MV-4-11 (cell line): Measurements from ENCODE around the gene ME2.
"Not testable (repeated sequence)": the region's sequence is repeated elsewhere in the genome, so short reads cannot be mapped to it uniquely, and the experiment has no call there.

Experiments
- DNase-seq: peaks from one replicate; lab custom pipeline; 2025; lab: John Stamatoyannopoulos, UW

Gene ME2

GRCh38 chr18:50878345-50879301, at the start of gene ME2:
Gene ME2 (plus strand): TSS chr18:50879118. CDS start chr18:50895821, 16,703 bp downstream.
- DNase-seq = peak; percentile 92

DNA sequence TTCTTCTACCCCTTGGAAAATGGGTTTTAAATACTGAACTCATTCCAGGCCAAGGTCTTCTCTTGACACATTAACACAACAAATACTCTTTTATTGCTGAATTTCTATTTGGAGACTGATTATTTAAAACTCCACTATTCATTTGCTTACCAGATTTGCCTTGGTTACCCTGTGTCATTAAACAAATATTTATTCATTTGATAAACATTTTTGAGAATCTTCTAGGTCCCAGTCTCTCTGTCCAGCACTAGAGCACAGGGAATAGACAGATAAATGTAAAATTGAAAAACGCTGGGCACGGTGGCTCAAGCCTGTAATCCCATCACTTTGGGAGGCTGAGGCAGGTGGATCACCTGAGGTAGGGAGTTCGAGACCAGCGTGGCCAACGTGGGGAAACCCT, 49.3 kb upstream of the ME2 start:
- DNase-seq = no peak

- DNase-seq = peak; percentile 77
Observed at GRCh38 chr18:50830544-50830943, 48.4 kb upstream of the ME2 start.

DNA sequence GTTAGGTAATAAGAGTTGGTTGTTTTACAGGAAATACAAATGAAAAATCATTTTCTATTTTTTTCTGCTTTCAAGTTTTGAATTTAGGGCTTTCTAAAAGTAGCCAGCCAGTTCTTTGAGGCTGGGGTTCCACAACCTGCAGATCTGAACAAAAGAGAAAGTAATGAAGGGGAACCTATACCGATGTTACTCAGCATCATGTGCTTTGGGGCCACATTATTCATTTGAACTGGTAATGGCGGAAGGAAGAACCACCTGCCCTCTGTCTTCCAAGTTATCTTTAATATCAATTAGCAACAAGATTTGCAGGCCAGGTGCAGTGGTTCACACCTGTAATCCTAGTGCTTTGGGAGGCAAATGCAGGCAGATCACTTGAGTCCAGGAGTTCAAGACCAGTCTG, 46.2 kb upstream of the ME2 start:
- no peak for DNase-seq

DNA sequence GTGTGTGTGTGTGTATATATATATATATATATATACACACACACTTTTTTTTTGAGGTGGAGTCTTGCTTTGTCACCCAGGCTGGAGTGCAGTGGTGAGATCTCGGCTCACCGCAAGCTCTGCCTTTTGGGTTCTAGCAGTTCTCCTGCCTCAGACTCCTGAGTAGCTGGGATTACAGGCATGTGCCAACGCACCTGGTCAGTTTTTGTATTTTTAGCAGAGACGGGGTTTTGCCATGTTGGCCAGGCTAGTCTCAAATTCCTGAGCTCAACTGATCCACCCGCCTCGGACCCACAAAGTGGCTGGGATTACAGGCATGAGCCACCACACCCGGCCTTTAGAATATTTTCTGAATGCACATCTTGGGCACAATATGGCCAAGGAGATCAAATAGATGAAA, 45.4 kb upstream of the ME2 start:
- not testable (repeated sequence) for DNase-seq

GRCh38 chr18:50836521-50836957, 42.4 kb upstream of the ME2 start:
- DNase-seq = peak; percentile 78

GRCh38 chr18:50839341-50839740, 39.6 kb upstream of the ME2 start:
- no peak for DNase-seq

DNA sequence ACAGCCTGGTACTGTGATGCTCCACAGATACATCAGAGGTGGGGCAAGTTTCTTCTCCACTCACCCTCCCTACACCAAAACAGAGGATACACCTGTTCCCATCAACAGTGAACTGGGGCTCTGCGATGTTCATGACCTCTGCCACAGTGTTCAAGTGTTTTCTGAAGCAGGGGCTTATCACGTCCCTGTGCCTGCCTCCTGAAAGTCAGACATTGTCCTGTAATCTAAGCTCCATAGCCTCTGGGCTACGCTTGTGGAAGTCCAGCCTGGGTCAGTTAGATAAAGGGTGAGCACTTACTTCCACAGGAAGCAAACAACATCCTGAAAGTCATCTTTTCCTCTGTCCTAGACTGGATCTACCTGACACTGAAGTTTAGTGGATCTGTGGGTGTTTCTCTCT, 38.9 kb upstream of the ME2 start:
- DNase-seq = no peak

DNA sequence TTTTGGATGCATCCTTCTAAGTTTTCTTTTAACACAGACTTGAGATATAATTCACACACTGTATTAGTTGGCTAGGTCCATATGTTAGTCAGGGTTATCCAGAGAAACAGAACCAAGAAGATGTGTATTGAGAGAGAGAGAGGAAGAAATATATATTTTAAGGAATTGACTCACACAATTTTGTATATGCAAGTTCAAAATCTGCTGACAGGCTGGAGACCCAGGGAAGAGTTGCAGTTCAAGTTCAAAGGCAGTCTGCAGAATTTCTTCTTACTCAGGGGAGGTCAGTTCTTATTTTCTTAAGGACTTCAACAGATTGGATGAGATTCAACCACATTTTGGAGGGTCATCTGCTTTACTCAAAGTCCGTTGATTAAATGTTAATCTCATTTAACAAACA, 36.1 kb upstream of the ME2 start:
- DNase-seq = no peak

DNA sequence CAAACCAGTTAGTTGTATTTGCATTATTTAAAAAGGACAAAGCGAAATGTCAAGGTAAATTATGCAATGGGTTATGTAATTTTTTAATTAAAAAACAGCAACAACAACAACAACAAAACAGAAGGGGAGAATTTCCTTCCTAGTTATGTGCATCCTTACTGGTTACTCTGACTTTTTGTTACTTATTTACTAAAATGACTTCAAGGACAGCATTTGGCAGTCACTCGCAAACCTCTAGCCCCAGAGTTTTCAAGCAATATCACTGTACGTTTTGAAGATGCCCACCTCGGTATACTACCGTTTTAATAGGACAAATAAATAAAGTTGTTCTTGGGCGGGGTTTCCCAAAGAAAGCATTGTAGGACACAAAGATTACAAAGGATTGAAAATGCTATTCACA, 34.4 kb upstream of the ME2 start:
- DNase-seq = no peak

DNA sequence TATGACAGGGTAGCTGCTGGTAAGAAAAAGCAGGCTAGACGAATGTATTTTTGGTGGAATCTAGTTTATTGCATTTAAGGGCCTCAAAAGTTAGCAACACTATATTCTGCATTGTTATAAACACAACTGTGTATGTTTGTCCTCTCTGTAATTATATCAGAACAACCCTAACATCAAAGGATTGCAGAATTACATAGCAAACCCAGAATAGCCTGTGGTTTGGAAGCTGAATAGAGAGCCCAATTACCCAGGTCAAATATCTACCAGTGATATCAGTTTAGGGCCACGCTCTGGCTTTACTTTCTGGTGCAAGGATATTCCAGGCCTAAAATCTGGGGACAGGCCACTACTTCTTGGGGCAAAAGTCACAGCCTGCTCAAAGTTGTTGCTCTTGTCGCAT, 34.0 kb upstream of the ME2 start:
- no peak for DNase-seq

- no peak for DNase-seq
Observed at GRCh38 chr18:50847192-50847591, 31.7 kb upstream of the ME2 start.

DNA sequence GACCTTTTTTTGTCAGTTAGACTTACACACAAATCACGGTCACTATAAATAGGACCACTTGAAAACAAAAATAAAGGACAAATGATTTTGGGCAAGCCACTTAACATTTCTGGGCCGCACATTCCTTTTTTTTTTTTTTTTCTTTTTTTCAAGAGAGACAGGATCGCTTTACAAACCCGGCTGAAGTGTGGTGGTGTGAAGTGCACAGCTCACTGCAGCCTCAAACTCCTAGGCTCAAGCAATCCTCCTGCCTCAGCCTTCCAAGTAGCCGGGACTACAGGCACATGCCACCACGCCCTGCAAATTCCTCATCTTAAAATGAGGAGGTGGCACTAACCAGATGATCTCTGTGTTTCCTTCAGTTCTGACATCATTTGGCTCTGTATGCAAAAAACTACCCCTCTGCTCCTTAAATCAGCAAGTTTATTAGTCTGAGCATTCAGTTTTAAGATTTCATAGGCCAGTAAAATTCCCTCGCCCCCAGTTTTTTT, 30.8 kb upstream of the ME2 start:
- no peak for DNase-seq

DNA sequence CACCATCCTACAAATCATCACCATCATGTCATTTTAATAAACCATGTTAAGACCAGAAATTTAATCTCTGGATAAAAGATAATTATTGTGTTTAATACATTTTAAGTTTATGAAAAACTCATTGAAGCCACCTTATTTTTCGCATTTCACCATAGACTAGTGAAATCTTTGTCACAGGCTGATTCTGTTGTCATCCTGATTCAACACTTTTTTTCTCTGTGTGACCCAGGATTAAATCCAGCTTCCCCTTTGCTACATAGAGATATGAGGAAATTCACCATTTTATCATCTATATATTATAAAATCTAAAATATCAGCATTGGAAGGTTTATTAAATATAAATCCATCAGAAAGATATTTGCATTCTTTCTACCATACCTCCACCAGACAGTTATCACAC, 29.9 kb upstream of the ME2 start:
- DNase-seq = no peak

GRCh38 chr18:50849419-50849821, 29.5 kb upstream of the ME2 start:
- no peak for DNase-seq

GRCh38 chr18:50850307-50851065, 28.4 kb upstream of the ME2 start:
- peak; percentile 19 for DNase-seq

DNA sequence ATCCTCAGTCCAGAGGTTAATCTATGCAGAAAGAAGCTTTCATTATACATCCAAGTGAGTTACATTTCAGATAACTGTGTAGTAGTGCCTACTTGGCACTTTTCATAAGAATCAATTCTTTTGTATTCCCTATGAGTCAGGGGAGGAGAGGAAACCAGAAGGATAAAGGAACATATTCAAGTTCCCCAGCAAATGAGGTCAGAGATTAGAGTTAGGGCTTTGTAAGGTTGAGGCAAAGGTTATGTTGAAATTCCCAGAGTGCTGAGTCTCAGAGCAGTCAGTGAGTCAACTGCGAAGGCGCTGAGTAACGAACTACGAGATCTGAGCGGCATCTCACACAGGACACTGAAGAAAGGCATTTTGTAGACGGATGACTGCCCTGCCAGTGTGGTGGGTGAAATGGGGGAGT, 25.1 kb upstream of the ME2 start:
- peak; percentile 89 for DNase-seq

- no peak for DNase-seq
Observed at GRCh38 chr18:50855976-50856757, 22.8 kb upstream of the ME2 start.

DNA sequence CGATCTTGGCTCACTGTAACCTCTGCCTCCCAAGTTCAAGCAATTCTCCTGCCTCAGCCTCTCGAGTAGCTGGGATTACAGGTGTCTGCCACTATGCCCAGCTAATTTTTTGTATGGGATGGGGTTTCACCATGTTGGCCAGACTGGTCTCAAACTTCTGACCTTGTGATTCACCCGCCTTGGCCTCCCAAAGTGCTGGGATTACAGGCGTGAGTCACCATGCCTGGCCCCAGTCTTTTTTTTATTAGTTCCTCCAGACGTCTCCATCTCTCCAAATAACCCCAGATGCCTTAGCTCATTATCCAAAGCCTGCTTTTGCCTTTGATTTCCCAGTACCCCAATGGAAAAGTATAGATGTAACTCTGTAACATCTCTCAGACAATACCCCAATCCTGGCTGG, 21.8 kb upstream of the ME2 start:
- DNase-seq = peak; percentile 29

DNA sequence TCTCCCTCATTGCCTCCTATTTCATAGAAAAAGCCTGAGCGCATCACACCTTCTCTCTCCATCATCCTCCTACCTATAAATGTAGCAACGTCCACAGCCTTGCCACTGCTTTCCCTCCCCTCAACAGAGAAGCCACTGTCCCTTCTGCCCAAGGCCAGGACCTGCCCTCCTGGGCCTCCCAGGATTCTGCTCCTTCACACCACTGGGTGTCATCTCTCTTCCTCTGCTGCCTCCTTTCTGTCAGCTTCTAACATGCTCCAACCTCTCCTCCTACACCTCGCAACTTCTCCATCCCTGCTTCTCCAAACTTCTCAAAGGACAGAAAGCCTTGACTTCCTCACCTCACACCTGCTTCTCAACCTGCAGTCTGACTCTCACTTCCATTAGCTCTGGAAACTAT, 21.2 kb upstream of the ME2 start:
- no peak for DNase-seq

- DNase-seq = no peak
Observed at GRCh38 chr18:50859793-50860555, 18.9 kb upstream of the ME2 start.
